Measurements from ENCODE around the gene SLC15A5.

SLC15A5 gene

GRCh38 chr12:16277585-16277984, at the start of gene SLC15A5:
Gene SLC15A5 (minus strand): TSS chr12:16277685. CDS start chr12:16277685, 0 bp downstream.
- no peak for DNase-seq

GRCh38 chr12:16325426-16325825, 47.9 kb upstream of the SLC15A5 start:
- no peak for DNase-seq

- DNase-seq: no peak
These were observed 47.3 kb upstream of the SLC15A5 start for GRCh38 chr12:16324772-16325171.

GRCh38 chr12:16324272-16324671, 46.8 kb upstream of the SLC15A5 start:
- DNase-seq: no peak

- no peak for DNase-seq
These were observed 46.2 kb upstream of the SLC15A5 start for GRCh38 chr12:16323638-16324037.

GRCh38 chr12:16323010-16323409, 45.5 kb upstream of the SLC15A5 start:
- DNase-seq: no peak

GRCh38 chr12:16310934-16311333, 33.4 kb upstream of the SLC15A5 start:
- DNase-seq: no peak

GRCh38 chr12:16307856-16308475, 30.5 kb upstream of the SLC15A5 start:
- DNase-seq: no peak

GRCh38 chr12:16303939-16304338, 26.5 kb upstream of the SLC15A5 start:
- DNase-seq: no peak

GRCh38 chr12:16300736-16301135, 23.3 kb upstream of the SLC15A5 start:
- no peak for DNase-seq

- DNase-seq: no peak
These were observed 22.6 kb upstream of the SLC15A5 start for GRCh38 chr12:16300122-16300521.

GRCh38 chr12:16299403-16299802, 21.9 kb upstream of the SLC15A5 start:
- DNase-seq: no peak

GRCh38 chr12:16297521-16297920, 20.0 kb upstream of the SLC15A5 start:
- no peak for DNase-seq

GRCh38 chr12:16294376-16294956, 17.0 kb upstream of the SLC15A5 start:
- DNase-seq: no peak

GRCh38 chr12:16291032-16291431, 13.5 kb upstream of the SLC15A5 start:
- DNase-seq: no peak

GRCh38 chr12:16285586-16285985, 8.1 kb upstream of the SLC15A5 start:
- DNase-seq: no peak

- DNase-seq: no peak
These were observed 5.5 kb upstream of the SLC15A5 start for GRCh38 chr12:16282978-16283377.

GRCh38 chr12:16282081-16282480, 4.6 kb upstream of the SLC15A5 start:
- DNase-seq: no peak

GRCh38 chr12:16281157-16281556, 3.7 kb upstream of the SLC15A5 start:
- no peak for DNase-seq

GRCh38 chr12:16272222-16272621, 5.3 kb downstream of the SLC15A5 start:
- no peak for DNase-seq

- DNase-seq: no peak
These were observed 6.4 kb downstream of the SLC15A5 start for GRCh38 chr12:16271062-16271461.

GRCh38 chr12:16269946-16270345, 7.5 kb downstream of the SLC15A5 start:
- DNase-seq: no peak

- no peak for DNase-seq
These were observed 11.4 kb downstream of the SLC15A5 start for GRCh38 chr12:16266085-16266484.

- DNase-seq: no peak
These were observed 15.5 kb downstream of the SLC15A5 start for GRCh38 chr12:16261944-16262475.

- no peak for DNase-seq
These were observed 17.3 kb downstream of the SLC15A5 start for GRCh38 chr12:16260206-16260605.
